Measurements from ENCODE around the gene NSMF.

DNA sequence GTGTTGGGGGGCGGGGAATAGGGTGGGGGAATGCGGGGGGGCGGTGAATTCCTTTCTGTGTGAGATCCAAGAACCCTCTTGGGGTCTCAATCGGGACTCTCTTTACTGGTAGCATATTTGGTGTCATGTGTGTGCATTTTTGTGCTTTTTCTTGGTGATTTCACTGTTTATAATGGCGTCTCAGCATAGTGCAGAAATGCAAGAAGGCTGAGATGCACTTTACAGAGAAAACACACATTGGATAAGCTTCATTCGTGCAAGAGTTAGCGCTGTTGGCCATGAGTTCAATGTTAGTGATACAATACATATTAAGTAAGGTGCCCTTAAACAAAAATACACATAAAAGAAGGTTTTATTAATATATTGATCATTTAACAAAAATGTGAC, 17.2 kb downstream of the NSMF start:
- no peak for TF ChIP-seq RAD21 (IDR thresholded peaks at IDR 0.05; ENCODE audit: low read length)
- no peak for TF ChIP-seq RFX5 (IDR thresholded peaks at IDR 0.05; ENCODE audit: low read length)
- TF ChIP-seq SMC3 (IDR thresholded peaks at IDR 0.05; ENCODE audit: low read depth, low read length), result no peak
- TF ChIP-seq JUND (IDR thresholded peaks at IDR 0.05), result no peak
- TF ChIP-seq, protein P1, sequence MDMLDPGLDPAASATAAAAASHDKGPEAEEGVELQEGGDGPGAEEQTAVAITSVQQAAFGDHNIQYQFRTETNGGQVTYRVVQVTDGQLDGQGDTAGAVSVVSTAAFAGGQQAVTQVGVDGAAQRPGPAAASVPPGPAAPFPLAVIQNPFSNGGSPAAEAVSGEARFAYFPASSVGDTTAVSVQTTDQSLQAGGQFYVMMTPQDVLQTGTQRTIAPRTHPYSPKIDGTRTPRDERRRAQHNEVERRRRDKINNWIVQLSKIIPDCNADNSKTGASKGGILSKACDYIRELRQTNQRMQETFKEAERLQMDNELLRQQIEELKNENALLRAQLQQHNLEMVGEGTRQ (IDR thresholded peaks at IDR 0.05; ENCODE audit: borderline replicate concordance, low read depth, low read length), result no peak
- no peak for TF ChIP-seq TCF12 (IDR thresholded peaks at IDR 0.05)
- TF ChIP-seq GATA2 (CRISPR knock-in tag; IDR thresholded peaks at IDR 0.05), result no peak
- TF ChIP-seq REST (IDR thresholded peaks at IDR 0.05; ENCODE audit: low read depth, low read length), result no peak
- no peak for TF ChIP-seq RXRA (IDR thresholded peaks at IDR 0.05; ENCODE audit: borderline replicate concordance, low read depth)
- TF ChIP-seq, protein P2, sequence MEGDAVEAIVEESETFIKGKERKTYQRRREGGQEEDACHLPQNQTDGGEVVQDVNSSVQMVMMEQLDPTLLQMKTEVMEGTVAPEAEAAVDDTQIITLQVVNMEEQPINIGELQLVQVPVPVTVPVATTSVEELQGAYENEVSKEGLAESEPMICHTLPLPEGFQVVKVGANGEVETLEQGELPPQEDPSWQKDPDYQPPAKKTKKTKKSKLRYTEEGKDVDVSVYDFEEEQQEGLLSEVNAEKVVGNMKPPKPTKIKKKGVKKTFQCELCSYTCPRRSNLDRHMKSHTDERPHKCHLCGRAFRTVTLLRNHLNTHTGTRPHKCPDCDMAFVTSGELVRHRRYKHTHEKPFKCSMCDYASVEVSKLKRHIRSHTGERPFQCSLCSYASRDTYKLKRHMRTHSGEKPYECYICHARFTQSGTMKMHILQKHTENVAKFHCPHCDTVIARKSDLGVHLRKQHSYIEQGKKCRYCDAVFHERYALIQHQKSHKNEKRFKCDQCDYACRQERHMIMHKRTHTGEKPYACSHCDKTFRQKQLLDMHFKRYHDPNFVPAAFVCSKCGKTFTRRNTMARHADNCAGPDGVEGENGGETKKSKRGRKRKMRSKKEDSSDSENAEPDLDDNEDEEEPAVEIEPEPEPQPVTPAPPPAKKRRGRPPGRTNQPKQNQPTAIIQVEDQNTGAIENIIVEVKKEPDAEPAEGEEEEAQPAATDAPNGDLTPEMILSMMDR (IDR thresholded peaks at IDR 0.05), result no peak
- no peak for TF ChIP-seq TAF1 (IDR thresholded peaks at IDR 0.05; ENCODE audit: borderline replicate concordance, low read depth, low read length)
- TF ChIP-seq YY1 (IDR thresholded peaks at IDR 0.05; ENCODE audit: low read depth), result no peak
- no peak for TF ChIP-seq FOXM1 (IDR thresholded peaks at IDR 0.05; ENCODE audit: low read depth)
- no peak for TF ChIP-seq NFIC (IDR thresholded peaks at IDR 0.05; ENCODE audit: borderline replicate concordance)
